ENCODE data around the gene CLHC1. TPM values are rescaled to one million over a fixed set of nuclear protein-coding genes. Genes with fewer than 3 reads are reported as not detected.

CLHC1 gene
- total RNA-seq, 1 donor: 14.5 TPM

- Histone ChIP-seq H3K79me2 (ENCODE audit: insufficient read depth, low read length) (peaks cover 25% of the 10 kb centered on the region), H4K20me1 (ENCODE audit: insufficient read depth, low read length) (peaks cover 10% of the 10 kb centered on the region), H3K27ac (ENCODE audit: low read depth, low read length) (no peak overlapping the region), H3K9me3 (ENCODE audit: low read depth, low read length) (no peaks in the 10 kb centered on the region), H3K4me1 (ENCODE audit: insufficient read depth, low read length) (no peaks in the 10 kb centered on the region), H3K27me3 (ENCODE audit: insufficient read depth, low read length) (no peaks in the 10 kb centered on the region), H3K36me3 (ENCODE audit: insufficient read depth, low read length) (no peaks in the 10 kb centered on the region), H2AFZ (ENCODE audit: low read length) (no peak overlapping the region), H3K4me2 (ENCODE audit: insufficient read depth, low read length) (peak overlapping the region; percentile 80), H3K4me3 (ENCODE audit: insufficient read depth, low read length) (peak overlapping the region; percentile 83)
- TF ChIP-seq, protein P1, sequence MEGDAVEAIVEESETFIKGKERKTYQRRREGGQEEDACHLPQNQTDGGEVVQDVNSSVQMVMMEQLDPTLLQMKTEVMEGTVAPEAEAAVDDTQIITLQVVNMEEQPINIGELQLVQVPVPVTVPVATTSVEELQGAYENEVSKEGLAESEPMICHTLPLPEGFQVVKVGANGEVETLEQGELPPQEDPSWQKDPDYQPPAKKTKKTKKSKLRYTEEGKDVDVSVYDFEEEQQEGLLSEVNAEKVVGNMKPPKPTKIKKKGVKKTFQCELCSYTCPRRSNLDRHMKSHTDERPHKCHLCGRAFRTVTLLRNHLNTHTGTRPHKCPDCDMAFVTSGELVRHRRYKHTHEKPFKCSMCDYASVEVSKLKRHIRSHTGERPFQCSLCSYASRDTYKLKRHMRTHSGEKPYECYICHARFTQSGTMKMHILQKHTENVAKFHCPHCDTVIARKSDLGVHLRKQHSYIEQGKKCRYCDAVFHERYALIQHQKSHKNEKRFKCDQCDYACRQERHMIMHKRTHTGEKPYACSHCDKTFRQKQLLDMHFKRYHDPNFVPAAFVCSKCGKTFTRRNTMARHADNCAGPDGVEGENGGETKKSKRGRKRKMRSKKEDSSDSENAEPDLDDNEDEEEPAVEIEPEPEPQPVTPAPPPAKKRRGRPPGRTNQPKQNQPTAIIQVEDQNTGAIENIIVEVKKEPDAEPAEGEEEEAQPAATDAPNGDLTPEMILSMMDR (IDR thresholded peaks at IDR 0.05; ENCODE audit: extremely low read depth, low read depth, low read length): no peak
- no peak for DNase-seq (ENCODE audit: insufficient read length, low spot score, missing footprints)
These were observed 7.9 kb downstream of the CLHC1 start for GRCh38 chr2:55223958-55224760.

DNA sequence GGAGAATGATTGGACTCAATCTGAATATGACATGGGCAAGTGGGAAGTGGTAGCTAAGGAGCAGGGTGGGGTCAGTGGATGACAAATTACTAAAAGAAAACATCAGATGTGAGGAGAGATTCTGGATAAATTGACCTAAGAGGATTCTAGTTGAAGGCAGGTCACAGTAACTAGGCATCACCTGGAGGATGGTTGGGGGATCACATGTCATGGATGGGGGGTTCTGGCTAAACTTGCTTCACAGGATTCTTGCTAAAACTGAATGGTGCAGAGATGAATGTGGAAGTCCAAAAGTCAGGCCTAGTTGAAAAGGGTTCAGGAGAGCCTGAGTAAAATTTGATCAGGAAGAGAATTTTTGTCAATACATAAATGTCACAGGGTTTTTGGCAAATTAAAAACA lies 18.3 kb downstream of the CLHC1 start:
- TF ChIP-seq, protein P1 (IDR thresholded peaks at IDR 0.05; ENCODE audit: extremely low read depth, low read depth, low read length): no peak
- Histone ChIP-seq H3K4me3 (ENCODE audit: insufficient read depth, low read length) (no peak overlapping the region), H3K36me3 (ENCODE audit: insufficient read depth, low read length) (no peaks in the 10 kb centered on the region), H3K4me2 (ENCODE audit: insufficient read depth, low read length) (no peak overlapping the region), H4K20me1 (ENCODE audit: insufficient read depth, low read length) (no peaks in the 10 kb centered on the region), H3K27ac (ENCODE audit: low read depth, low read length) (no peak overlapping the region), H3K4me1 (ENCODE audit: insufficient read depth, low read length) (no peaks in the 10 kb centered on the region), H3K27me3 (ENCODE audit: insufficient read depth, low read length) (no peaks in the 10 kb centered on the region), H3K79me2 (ENCODE audit: insufficient read depth, low read length) (no peaks in the 10 kb centered on the region), H2AFZ (ENCODE audit: low read length) (no peak overlapping the region), H3K9me3 (ENCODE audit: low read depth, low read length) (no peaks in the 10 kb centered on the region)
- DNase-seq (ENCODE audit: insufficient read length, low spot score, missing footprints): no peak

DNA sequence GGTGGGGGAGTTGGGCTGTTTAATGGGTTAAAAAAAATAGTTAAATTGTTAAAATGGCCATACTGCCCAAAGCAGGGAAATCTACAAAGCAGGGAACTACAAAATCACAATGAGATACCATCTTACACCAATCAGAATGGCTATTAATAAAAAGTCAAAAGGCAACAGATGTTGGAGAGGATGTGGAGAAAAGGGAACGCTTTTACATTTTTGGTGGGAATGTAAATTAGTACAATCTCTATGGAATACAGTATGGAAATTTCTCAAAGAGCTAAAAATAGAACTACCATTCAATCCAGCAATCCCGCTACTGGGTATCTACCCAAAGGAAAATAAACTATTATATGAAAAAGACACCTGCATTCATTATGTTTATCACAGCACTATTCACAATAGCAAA lies 27.1 kb downstream of the CLHC1 start:
- Histone ChIP-seq H2AFZ (ENCODE audit: low read length) (no peak overlapping the region), H3K79me2 (ENCODE audit: insufficient read depth, low read length) (no peaks in the 10 kb centered on the region), H3K27me3 (ENCODE audit: insufficient read depth, low read length) (no peaks in the 10 kb centered on the region), H4K20me1 (ENCODE audit: insufficient read depth, low read length) (no peaks in the 10 kb centered on the region), H3K9me3 (ENCODE audit: low read depth, low read length) (no peaks in the 10 kb centered on the region), H3K36me3 (ENCODE audit: insufficient read depth, low read length) (peaks cover 7% of the 10 kb centered on the region), H3K4me2 (ENCODE audit: insufficient read depth, low read length) (no peak overlapping the region), H3K27ac (ENCODE audit: low read depth, low read length) (no peak overlapping the region), H3K4me1 (ENCODE audit: insufficient read depth, low read length) (no peaks in the 10 kb centered on the region), H3K4me3 (ENCODE audit: insufficient read depth, low read length) (no peak overlapping the region)
- TF ChIP-seq, protein P1 (IDR thresholded peaks at IDR 0.05; ENCODE audit: extremely low read depth, low read depth, low read length): no peak
- DNase-seq (ENCODE audit: insufficient read length, low spot score, missing footprints): no peak

GRCh38 chr2:55204536-55204935 lies 27.6 kb downstream of the CLHC1 start:
- TF ChIP-seq, protein P1 (IDR thresholded peaks at IDR 0.05; ENCODE audit: extremely low read depth, low read depth, low read length): no peak
- Histone ChIP-seq H3K79me2 (ENCODE audit: insufficient read depth, low read length) (no peaks in the 10 kb centered on the region), H3K4me2 (ENCODE audit: insufficient read depth, low read length) (no peak overlapping the region), H3K4me1 (ENCODE audit: insufficient read depth, low read length) (no peaks in the 10 kb centered on the region), H2AFZ (ENCODE audit: low read length) (no peak overlapping the region), H3K4me3 (ENCODE audit: insufficient read depth, low read length) (no peak overlapping the region), H3K27ac (ENCODE audit: low read depth, low read length) (no peak overlapping the region), H3K36me3 (ENCODE audit: insufficient read depth, low read length) (peaks cover 7% of the 10 kb centered on the region), H3K9me3 (ENCODE audit: low read depth, low read length) (no peaks in the 10 kb centered on the region), H4K20me1 (ENCODE audit: insufficient read depth, low read length) (no peaks in the 10 kb centered on the region), H3K27me3 (ENCODE audit: insufficient read depth, low read length) (no peaks in the 10 kb centered on the region)
- no peak for DNase-seq (ENCODE audit: insufficient read length, low spot score, missing footprints)
